Amniotic epithelial cell (primary cell): ENCODE measurements around the gene CYB561D2.

ENCODE experiments used
- DNase-seq: peaks from one replicate; pipeline ENCODE4 v3.0.0-alpha.2; 2010; ENCODE audit warnings: low read depth

The CYB561D2 gene

DNA sequence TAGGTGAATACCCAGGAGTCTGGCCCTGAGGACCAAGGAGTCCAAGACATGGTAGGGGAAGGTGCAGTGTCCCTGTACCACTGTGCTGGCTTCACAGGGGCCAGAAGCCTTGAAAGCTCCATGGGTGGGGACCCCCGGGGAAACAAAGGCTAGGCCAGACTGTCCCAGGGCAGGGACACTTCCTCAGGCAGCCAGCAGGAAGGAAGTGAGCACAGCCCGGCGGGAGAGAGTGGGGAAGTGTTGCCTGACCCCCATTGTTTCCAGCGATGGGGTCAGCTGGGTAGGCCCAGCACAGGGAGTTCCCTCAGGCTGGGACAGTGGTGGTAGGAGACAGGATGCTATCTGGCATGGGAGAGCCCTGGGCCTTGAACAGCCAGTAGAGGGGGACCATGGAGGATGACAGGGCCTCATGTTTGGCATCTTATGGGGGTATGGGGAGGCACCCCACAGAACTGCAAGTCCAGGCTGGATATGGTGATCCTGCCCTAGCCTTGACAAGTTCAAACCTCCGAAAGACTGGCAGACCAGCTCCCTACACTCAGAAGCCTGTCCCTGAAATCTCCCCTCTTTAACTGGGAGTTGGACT, 27.0 kb upstream of the CYB561D2 start:
- no peak for DNase-seq

DNA sequence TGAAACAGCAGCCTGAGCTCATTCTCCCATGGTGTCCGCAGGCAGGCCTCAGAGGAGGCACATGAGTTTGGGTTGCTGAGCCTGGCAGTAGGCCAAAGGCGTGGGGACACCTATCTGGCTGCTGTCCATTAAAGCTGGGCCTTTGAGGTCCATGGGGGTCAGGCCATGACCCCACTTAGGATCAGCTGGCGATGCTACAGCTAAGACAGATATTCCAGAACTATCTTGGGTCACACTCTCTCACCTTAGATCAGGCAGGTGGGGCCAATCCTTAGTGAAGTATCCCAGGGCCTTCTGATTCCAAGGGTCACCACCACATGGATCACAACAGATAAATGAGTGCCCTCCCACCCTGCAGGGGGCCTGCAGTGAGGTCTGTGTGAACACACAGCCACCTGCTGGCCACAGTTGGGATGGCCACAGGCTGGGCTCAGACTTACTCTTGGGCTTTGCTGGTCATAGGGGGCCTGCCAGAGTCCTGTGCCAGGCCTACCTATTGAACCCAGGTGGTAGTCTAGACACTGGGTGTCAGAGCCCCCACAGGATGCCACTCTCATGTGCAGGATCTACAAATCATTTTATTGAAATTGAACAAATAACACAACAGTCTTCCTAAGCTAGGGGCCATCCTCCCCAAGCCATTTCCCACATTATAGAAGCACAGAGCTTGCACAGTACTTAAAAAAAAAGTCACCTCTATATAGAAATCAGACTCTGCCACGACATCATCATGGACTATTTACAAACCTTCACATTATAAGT, 26.1 kb upstream of the CYB561D2 start:
- DNase-seq, result peak; percentile 52

DNA sequence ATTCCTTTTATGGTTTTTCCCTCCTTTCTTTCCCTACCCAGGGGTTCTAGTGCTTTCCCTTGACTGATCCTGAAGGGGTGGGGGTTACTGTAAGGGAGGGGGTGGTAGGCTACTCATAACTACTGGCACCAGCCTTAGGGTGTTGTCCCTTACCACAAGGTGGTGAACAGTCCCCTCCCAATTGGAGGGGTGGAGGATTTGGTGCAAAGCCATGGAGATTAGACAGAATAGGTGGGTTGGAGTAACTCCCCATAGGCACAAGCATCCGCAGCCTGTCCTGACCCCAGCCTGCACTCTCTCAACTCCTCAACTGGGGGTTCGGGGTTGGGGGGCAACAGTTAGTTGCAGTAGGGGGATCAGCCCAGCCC, 25.6 kb upstream of the CYB561D2 start:
- no peak for DNase-seq

DNA sequence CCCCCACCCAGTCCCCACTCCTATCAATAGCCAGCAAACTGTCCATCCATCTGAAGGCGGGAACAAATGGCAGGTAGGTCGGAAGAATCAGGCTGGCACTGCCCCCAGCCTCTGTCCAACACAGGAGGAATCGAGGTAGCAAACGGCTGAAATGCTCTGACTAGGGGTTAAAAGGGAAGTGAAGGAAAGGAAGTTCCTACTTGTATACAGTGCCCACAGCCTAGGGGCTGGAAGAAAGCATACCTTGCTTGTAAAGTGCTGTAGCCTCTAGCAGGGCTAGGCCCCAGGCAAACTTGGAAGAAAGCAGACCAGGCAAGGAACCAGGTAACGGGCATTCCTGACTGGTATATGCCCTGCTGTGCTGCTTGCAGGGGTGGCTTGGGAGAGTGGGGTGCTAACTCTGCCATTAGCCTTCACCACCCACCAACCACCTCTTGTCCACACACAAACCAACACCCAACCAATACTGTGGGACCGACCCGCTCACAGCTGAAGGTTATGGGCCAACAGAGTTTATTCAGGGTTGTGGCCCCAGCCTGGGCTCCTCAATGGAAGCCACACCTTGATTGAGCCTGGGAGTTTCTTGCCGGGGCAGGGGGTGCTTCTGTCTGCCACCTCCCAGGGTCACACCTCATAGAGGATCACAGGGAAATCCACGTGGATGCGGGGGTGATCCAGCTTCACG, 25.0 kb upstream of the CYB561D2 start:
- no peak for DNase-seq

DNA sequence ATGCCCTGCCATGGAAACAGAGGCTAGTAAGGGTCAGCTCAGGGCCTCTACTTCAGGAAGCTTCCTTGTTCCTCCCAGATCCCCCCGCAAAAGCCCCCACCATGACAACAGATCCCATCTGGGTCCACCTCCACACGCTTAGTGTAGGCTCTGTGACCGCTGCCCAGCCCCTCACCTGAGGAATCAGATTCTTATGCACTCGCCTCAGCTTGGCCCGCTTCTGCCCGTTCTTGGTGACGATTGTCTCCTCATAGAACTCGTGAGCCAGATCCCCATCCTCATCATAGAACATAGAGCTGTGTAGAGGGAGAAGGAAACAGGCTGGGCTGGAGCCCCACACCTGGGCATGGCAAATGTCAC, 24.5 kb upstream of the CYB561D2 start:
- DNase-seq, result no peak

DNA sequence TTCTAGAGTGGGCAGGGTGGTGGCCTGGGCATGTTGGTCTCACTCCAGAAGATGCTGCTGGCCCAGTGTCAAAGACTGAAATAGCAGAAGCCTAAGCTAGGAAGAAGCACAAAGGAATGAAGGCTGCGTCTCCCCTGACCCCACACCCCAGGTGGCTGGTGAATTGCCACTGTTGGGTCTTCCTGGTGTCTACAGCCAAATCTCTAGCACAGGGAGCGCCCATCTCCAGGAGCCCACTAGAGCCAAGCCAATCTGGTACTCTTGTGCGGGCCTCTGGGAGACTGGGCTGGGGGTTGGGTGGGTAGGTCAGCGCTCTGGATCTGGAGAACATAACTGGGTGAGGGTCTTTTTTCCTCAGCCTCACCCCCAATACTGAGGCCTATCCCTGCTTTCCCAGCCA, 23.5 kb upstream of the CYB561D2 start:
- no peak for DNase-seq

DNA sequence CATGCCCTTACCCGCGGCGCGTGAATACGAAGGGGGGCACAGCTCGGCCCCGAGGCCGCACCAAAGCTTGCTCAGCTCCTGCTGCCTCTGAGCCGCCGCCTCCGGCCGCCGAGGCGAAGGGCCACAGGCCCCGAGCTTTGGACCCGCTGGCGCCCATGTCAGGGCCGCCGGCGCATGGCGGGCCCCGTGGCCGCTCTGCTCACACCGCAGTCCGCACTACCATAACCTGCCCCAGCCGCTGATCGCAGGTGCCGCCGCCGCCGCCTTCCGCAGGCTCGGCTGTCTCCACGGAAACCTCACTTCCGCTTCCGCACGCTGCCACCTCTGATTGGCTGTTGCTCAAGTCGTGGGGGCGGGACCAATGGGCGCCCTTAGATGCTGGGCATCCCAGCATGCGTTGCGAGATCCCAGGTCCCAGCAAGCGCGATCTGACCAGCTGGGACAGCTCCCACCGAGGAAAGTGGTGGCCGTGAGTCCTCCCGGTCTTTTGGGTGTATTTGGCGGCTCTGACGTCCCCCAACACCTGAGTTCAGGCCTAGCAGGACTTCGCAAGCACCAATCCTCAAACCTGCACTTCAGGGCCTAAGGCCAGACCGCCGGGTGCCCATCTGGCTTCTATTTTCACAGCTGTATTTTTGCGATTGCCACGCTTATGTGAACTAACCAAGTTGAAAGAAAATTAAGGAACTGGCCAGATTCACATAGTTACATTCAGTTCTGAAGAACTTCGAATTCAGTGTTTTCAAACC, 22.5 kb upstream of the CYB561D2 start, which contains the start of gene TUSC2:
Gene TUSC2 (minus strand): TSS at position 281 of the 749 bp plus-strand sequence. CDS start 124 bp downstream, at position 157.
- DNase-seq, result peak; percentile 90

DNA sequence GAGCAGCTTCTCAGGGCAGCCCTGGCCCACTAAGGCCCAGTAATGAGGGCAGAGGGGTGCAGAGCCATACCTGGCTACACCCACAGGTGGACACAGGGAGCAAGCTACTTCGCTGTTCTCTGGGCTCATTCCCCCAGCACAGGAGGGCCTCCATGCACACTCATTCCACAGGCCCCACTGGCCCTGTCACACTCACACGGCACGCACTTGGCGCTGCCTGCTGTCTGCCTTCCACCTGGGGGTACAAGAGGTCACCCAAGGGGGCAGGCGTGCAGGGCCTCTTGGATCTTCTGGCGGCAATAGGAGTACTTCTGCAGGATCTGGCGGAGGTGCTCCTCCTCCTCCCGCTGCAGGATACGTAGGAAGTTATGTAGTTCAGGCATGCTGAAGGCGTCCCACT, 20.3 kb upstream of the CYB561D2 start:
- no peak for DNase-seq

DNA sequence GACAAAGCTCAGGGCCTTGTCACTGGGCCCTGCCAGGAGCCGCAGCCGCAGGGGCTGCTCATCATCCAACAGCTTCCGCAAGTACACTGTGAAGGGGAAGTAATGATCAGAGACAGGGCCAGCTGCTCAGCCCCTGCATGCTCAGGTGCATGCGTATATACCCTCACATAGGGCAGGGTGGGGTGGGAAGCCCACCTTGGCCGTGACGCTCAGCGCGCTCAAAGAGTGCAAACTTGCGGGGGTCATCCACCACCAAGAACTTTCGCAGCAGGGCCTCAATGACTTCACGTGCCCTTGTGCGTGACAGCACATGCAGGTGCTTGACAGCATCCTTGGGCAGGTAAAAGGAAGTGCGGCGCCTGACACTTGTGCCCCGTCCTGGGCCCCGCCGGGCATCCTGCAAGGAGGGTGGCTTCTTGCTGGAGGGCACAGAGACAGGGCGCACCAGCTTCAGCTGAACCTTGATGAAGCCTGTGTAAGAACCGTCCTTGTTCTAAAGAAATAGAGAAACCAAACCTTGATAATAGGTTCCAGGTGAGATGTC, 19.2 kb upstream of the CYB561D2 start:
- DNase-seq, result no peak

DNA sequence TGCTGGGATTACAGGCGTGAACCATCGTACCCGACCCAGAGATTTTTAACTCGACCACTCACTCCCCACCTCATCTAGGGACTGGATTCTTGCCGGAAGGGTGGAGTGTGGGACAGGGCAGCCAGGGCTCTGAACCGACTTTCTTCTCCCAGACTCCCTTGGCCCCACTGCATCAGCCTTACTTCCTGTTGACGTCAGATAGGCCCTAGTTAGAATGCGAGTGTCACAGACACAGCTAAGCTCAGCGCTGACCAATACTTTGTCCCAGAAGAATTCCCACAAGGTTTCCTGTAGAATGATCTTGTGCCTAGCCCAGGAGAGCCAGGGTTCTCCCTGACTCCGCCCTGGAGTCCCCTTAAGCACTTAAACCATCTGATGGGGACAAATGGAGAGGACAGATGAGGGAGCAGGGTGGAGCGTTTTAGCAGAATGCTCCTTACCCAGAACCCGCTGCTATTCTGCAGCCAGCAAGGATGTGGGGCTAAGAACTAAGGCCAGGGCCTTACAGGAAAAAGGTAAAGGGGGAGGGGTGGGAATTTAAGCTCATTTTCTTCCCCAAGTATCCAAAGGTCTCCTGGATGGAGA, 16.8 kb upstream of the CYB561D2 start:
- DNase-seq, result peak; percentile 38

DNA sequence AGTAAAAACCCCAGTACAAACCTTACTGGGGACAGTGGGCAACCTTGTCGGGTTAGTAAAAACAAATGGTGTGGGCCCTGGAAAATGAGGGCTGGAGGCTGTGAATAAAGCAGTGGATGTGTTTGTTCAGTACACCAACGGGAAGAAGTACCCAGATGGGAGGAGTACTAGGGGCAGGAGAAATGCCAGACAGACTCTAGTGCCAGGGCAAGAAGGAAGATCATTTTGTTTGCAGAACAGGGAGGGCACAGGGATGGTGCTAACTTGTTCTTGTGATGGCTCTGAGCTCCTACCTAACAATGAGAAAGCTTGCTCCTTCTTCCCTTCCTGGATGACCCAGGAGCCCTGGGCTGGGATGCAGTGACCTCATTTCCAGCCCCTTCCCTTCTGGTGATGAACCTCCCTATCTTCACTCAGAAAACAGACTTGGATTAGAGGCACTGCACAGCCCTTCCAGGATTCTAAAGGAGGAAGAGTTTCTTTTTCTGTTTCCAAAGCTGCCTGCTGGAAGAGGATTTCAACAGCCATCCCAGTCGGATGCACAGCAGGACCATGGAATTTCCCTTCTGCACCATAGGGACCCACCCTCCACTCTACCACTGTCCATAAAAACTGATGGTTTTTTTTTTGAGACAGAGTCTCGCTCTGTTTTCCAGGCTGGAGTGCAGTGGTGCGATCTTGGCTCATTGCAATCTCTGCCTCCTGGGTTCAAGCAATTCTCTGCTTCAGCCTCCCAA, 16.2 kb upstream of the CYB561D2 start:
- DNase-seq, result no peak

DNA sequence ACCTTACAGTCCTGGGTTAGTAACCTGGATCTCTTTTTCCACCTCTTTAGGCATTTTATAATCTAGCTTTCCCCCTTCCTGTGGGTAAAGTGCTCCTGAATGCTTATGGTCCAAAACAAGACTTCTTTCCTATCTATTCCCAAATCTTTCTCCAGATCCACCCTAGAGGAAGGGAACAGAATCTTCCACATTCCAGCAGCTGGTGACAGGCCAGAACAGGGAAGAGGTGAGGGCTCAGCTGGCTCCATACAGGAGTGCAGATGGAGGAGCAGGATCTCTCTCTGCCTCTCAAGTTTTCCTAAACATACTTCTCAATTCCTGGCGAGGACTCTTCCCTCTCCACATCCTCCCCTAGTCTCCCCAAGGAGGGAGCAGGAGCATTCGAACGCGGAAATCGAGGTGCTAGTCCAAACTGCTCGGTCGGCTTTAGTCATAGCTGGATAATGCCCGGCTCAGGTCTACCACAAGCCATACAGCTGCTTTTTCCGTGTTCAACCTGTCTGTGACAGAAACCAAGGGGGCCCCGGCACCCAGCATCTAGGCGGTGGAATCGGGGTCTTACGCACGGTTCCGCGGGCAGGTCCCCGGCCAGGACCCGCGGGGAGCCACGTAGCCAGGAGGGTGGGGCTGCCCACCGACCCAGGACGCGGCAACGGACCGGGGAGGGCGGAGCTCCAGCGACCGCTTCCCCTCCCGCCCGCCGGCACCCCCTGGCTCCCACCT, 14.0 kb upstream of the CYB561D2 start:
- DNase-seq, result no peak

DNA sequence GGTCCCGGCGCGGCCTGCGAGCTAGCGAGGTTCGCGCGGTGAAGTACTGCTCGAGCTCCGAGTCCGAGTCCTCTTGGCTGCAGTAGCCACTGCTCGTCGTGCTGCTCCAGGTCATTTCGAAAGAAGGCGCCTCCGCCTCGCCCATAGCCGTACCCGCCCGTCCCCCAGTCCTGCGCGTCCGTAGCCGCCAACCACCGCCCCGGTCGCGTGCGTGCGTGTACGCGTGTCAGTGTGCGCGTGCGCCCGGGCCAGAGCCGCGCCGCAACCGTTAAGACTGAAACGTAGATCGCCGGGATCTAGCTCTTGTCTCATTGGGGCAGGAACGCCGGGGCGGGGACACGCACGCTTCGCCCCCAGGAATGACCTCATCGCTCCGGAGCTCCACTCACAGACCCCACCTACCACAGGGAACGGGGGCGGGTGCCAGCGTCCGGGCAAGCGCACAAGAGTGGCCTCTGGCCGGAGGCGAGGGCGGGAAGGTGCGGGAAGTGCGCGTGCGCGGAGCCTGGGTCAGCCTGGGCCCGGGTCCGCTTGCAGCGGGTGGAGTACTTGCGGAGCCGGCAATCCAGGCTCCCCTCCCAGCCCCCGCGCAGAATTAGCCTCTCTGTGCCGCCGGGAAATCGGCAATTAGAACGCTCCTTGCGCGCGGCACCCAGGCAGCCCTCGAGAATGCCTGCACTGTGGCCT, 13.3 kb upstream of the CYB561D2 start:
- DNase-seq, result peak; percentile 99

DNA sequence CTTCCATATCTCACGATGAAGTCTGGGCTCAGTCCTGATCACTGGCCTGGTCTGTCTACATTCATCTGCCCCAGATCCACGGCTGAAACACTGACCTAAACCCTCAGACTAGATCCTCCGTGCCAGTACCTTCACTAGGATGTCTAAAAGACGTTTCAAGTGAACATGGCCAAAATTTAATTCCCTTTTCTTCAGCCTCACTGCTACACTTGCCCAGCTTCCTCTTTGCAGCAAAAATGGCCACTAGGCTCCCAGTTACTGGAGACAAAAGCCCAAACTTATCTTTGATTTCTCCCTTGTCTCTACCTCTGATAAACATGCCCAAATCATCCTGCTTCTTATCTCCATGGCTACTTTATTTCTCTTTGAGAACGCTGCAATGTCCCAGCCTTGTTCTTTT, 11.7 kb upstream of the CYB561D2 start:
- DNase-seq, result no peak

DNA sequence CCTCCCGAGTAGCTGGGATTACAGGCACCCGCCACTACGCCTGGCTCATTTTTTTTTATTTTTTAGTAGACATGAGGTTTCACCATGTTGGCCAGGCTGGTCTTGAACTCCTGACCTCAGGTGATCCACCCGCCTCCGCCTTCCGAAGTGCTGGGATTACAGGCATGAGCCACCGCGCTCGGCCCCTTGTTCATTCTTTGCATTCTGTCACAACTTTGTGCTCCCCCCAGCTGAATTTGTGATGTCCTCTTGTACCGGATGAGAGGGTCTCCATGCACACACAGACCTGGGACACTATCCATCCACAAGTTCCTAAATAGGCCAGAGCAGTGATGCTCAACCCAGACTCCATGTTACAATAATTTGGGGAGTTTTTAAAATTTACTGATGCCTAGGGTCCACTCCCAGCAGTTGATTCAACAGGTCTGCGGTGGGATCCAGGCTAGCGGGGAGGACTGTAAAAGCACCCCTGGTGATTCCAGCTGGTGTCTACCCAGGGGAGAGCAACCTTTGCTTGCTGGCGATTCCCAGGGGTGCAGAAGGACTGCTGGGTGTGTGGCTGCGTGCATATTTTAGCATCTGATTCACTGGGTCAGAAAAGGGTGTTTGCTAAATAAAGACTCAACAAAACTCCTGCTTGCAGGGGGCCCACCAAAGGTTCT, 11.0 kb upstream of the CYB561D2 start:
- no peak for DNase-seq

DNA sequence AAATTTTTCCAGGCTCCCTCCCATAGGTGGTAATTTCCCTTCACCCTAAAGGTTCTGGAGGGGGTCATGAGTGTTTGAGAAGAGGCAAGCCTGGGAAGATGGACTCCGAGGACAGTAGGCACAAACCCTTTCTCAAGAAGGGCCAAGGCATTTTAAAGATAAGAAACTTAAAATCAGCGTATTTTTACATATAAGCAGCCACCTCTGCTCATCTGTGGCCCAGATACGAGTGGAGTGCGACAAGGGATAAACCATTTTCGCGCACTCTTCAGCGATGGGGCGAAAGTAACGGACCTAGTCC, 10.6 kb upstream of the CYB561D2 start:
- DNase-seq, result no peak

DNA sequence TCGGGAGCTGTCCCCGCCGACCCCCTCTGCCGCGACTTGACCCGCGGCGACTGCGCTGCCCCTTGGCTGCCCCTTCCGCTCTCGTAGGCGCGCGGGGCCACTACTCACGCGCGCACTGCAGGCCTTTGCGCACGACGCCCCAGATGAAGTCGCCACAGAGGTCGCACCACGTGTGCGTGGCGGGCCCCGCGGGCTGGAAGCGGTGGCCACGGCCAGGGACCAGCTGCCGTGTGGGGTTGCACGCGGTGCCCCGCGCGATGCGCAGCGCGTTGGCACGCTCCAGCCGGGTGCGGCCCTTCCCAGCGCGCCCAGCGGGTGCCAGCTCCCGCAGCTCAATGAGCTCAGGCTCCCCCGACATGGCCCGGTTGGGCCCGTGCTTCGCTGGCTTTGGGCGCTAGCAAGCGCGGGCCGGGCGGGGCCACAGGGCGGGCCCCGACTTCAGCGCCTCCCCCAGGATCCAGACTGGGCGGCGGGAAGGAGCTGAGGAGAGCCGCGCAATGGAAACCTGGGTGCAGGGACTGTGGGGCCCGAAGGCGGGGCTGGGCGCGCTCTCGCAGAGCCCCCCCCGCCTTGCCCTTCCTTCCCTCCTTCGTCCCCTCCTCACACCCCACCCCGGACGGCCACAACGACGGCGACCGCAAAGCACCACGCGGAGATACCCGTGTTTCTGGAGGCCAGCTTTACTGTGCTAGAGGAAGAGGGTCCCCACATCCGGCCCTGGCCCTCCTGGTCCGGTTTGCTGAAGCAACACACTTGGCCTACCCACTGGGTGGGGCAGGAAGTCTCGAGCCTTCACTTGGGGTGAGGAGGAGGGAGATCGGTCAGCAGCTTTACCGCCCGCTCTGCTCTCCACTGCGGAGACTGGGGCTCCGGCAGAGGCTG, 10.0 kb upstream of the CYB561D2 start, which contains the start of gene RASSF1:
Gene RASSF1 (minus strand): TSS at position 389 of the 882 bp plus-strand sequence. CDS start 31 bp downstream, at position 358.
- no peak for DNase-seq

DNA sequence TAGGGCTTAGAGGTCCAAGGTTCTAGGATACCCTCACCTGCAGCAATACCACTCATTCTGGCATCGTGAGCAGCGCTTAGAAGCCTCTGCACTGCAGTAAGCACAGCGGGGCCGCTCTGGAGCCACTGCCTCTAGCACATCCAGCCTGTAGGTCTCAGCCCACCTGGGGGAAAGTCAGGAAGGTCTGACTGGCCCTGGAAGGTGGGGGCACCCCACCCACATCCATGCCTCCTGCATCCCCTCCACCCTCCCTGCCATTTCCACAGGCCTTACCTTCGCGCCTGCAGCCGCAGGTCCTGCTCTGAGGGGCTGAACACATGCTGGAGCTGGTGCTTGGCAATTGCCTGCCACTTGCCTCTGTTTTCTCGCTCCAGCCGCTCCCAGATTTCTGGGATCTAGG, 9.1 kb upstream of the CYB561D2 start:
- DNase-seq, result no peak
